Activated naive CD8-positive, alpha-beta T cell treated with anti-CD3 and anti-CD28 coated beads, Interleukin-2, amount 10 ng/mL, durations not matched to agents 7 days and 5 days (primary cell): ENCODE data around the gene FGFRL1. TPM values are rescaled to one million over a fixed set of nuclear protein-coding genes. Genes with fewer than 3 reads are reported as not detected.

ENCODE experiments used
- ATAC-seq: fragments of 150-1000 bp; cut with Tn5 transposase; one replicate; pipeline ENCODE4 v1.10.0; 2021; ENCODE audit warnings: low read depth, moderate library complexity
- POLR2A ChIA-PET: fragments of 350-600 bp; sonication (Branson Sonifier 250); formaldehyde crosslinking; loops from one replicate; lab custom pipeline; 2021; ENCODE audit warnings: antibody characterized with exemption; lab: Charles Lee
- DNase-seq: peaks from one replicate; pipeline ENCODE4 v3.0.0; 2021
- H3K27ac Mint-ChIP-seq: one replicate; pipeline ENCODE4 v1.8.0; 2022; ENCODE audit warnings: mild to moderate bottlenecking, mixed read lengths
- H3K27me3 Mint-ChIP-seq: one replicate; pipeline ENCODE4 v1.8.0; 2022; ENCODE audit warnings: mild to moderate bottlenecking, moderate library complexity, mixed read lengths
- H3K36me3 Mint-ChIP-seq: one replicate; pipeline ENCODE4 v1.8.0; 2021; ENCODE audit warnings: mild to moderate bottlenecking, mixed read lengths
- H3K4me1 Mint-ChIP-seq: one replicate; pipeline ENCODE4 v1.8.0; 2021; ENCODE audit warnings: mixed read lengths
- H3K4me3 Mint-ChIP-seq: one replicate; pipeline ENCODE4 v1.8.0; 2022; ENCODE audit warnings: mild to moderate bottlenecking, moderate library complexity, mixed read lengths
- H3K9me3 Mint-ChIP-seq: one replicate; pipeline ENCODE4 v1.8.0; 2021; ENCODE audit warnings: mixed read lengths
- total RNA-seq, 2 experiments: library from RNA; stranded (reverse); gene quantifications; one replicate each; pipeline ENCODE4 v1.2.3, GENCODE V29; 2021

FGFRL1 gene
- total RNA-seq, 2 experiments from 2014 or later, result 15.5 to 19.1 TPM

DNA sequence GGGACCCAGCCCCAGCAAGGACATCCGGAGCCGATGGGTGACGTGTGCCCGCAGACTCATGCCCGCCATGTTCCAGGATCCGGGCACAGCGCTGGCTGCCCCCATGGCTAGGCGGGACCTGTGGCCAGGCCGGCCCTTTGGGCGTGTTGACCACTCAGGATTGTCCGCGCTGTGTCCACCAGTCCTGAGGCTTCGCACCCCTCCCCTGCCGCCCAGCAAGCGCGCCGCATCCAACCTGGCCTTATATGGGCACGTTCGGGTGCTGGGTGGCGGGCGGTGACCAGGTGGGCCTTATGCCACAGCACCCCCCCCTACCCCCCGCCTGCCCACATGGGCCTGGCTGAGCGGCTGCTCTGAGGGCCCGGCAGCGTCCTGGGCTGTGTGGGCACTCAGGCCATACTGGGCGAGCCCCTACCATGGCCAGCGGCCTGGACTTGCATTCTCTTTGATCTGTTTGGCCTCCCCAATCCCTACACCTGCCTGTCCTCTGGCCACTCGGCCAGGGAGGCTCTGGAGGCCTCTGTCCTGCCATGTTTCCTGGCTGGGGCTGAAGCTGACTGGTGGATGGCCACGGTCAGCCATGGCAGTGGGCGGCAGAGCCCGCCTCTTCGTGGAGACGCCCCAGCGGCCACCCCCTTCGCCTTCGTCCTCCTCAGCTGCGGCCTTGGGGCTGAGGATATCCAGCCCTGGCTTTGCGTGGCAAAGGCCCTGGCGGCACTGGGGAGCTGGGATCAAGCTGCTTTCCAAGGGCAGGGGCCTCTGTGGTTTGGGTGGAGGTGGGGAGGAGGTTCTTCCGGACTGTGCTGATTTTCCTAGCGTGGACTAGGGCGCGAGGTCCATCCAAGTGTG, 2.0 kb downstream of the FGFRL1 start:
- ATAC-seq, result no peak
- Mint-ChIP-seq H3K27ac (no peak overlapping the region), H3K27me3 (peaks cover 5% of the 10 kb centered on the region), H3K36me3 (no peaks in the 10 kb centered on the region), H3K4me1 (peaks cover 13% of the 10 kb centered on the region), H3K9me3 (no peaks in the 10 kb centered on the region), H3K4me3 (no peak overlapping the region)
- POLR2A ChIA-PET, result no interaction called here
- DNase-seq, result no peak

DNA sequence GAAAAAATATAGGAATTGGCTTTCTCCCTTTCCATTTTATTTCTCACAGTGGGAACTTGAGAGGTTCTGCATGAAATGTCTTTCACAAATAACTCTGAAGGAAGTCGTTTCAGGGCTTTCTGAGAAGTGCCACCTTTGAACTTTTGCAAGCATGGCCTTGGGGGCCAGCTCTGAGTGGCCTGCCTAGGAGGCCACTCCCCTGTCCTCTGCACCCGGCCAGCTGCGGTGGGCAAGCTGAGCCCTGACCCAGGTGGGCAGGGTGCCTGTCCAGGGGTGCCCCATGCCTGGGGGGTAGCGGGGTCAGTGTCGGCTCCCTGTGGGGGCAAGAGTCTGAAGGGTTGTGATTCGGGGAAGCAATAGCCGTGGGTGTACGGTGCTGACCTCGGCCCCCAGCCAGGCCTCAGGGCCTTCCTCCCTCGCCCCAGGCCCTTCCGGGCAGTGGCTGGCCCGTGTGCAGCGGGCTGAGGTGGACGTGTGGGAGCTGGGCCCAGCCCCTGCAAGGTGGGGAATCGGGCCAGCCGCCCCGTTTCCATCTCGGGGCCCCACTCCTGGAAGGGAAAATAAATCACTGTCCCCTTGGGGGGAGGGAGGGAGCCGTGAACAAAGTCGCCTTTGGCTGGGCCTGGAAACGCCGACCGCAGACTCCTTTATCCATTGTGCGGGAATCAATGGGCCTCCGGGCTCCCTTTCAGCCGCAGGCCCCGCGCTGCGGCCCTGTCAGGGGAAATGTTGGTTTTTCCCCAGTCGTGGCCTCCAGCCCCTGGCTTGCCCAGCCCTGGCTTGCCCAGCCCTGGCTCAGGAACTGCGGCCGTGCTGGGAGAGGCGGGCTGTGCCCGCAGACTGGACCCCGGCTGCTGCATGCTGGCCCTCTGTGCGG, 3.1 kb downstream of the FGFRL1 start:
- Mint-ChIP-seq H3K4me1 (peaks cover 9% of the 10 kb centered on the region), H3K4me3 (no peak overlapping the region), H3K9me3 (no peaks in the 10 kb centered on the region), H3K27me3 (no peaks in the 10 kb centered on the region), H3K36me3 (no peaks in the 10 kb centered on the region), H3K27ac (no peak overlapping the region)
- no peak for ATAC-seq
- no peak for DNase-seq
- POLR2A ChIA-PET, result no interaction called here

DNA sequence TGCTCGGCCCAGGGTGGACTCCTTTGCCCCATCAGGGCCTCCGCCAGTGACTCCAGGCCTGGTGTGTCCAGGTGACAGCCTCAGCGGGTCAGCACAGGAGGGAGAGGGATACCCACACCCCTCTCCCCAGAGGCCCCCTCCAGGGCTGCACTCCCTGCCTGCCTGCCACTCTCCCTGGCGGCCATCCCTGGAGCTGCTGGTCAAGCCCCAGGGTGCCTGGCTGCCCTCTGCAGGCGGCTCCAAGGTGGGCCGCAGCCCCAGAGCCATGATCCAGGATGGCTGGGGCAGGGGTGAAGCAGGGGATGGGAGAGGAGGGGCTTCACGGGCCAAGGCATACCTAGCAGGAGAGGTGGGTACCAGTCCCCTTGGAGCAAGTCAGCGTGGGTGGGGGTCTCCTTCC, 3.8 kb downstream of the FGFRL1 start:
- peaks cover 9% of the 10 kb centered on the region for H3K4me1 Mint-ChIP-seq
- ATAC-seq (no peak), DNase-seq (no peak)
- no peak overlapping the region for H3K27ac Mint-ChIP-seq
- POLR2A ChIA-PET, result no interaction called here
- no peaks in the 10 kb centered on the region for H3K9me3 Mint-ChIP-seq
- H3K36me3 Mint-ChIP-seq, result no peaks in the 10 kb centered on the region
- no peaks in the 10 kb centered on the region for H3K27me3 Mint-ChIP-seq
- no peak overlapping the region for H3K4me3 Mint-ChIP-seq

DNA sequence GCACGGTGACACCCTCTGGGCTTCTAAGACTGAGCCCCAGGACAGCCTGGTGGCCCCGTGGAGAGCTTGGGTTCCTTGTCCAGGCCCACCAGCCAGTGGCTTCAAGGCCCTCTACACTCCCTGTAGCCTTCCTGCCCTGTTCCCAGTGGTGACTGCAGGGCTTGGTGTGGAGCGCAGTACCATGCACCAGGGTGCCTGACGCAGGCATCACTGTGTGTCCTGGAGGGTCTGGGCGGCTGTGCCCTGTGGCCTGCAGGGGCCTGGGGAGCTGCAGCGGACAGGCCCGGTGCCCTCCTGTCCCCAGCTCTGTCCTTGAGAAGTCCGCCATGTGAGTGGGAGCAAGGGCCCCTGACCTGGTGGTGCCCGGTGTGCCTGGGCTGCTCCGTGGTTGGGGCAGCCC, 4.3 kb downstream of the FGFRL1 start:
- POLR2A ChIA-PET, result no interaction called here
- ATAC-seq, result no peak
- Mint-ChIP-seq H3K4me3 (no peak overlapping the region), H3K27ac (no peak overlapping the region), H3K4me1 (peaks cover 5% of the 10 kb centered on the region), H3K27me3 (no peaks in the 10 kb centered on the region), H3K36me3 (no peaks in the 10 kb centered on the region), H3K9me3 (no peaks in the 10 kb centered on the region)
- no peak for DNase-seq

DNA sequence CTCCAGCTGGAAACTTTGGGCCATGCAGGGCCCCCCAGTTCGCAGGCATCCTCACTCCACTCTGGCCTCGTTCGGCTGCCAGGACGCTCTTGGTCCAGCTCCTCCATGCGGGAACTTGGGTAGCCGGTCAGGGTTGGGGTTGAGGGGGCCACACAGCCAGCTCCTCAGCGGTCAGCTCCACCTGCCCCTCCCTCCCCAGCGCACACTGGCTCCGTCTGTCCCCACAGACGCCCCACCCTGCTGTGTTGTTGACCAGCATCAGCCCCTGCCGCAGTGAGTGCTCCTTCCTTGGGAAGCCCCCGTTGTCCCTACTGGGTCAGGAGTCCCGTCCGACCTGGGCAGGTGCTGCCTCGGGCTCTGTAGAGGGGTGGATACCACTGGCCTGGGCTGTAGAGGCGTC, 5.8 kb downstream of the FGFRL1 start:
- H3K4me3 Mint-ChIP-seq, result no peak overlapping the region
- H3K36me3 Mint-ChIP-seq, result no peaks in the 10 kb centered on the region
- POLR2A ChIA-PET, result no interaction called here
- H3K9me3 Mint-ChIP-seq, result no peaks in the 10 kb centered on the region
- no peak for DNase-seq
- H3K27me3 Mint-ChIP-seq, result no peaks in the 10 kb centered on the region
- H3K27ac Mint-ChIP-seq, result no peak overlapping the region
- ATAC-seq, result no peak
- H3K4me1 Mint-ChIP-seq, result peaks cover 5% of the 10 kb centered on the region

DNA sequence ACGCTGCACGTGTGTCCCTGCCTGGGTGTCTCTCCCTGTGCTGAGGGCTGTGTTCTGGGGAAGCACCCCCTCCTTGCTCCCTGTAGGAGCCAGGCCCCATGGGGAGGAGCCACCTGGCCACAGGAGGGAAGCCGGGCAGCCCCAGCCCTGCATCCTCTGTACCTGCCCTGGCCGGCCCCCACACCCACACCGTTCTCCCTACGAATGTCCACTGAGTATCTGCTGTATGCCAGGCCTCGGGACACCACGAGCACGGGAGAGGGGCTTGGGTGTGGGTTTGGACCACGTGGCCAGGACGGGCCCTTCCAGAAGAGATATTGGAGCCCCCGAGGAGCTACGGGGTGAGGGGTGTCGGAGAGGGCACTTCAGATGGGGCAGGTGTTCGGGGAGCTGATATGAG, 6.3 kb downstream of the FGFRL1 start:
- ATAC-seq (no peak), DNase-seq (no peak)
- Mint-ChIP-seq H3K9me3 (no peaks in the 10 kb centered on the region), H3K27me3 (no peaks in the 10 kb centered on the region), H3K4me3 (no peak overlapping the region), H3K27ac (no peak overlapping the region), H3K36me3 (no peaks in the 10 kb centered on the region), H3K4me1 (peaks cover 5% of the 10 kb centered on the region)
- POLR2A ChIA-PET, result interaction anchor here (0.5 kb wide), 1 partner anchor 328 kb away, joined by 3 read pairs; no protein-coding TSS in a partner anchor

DNA sequence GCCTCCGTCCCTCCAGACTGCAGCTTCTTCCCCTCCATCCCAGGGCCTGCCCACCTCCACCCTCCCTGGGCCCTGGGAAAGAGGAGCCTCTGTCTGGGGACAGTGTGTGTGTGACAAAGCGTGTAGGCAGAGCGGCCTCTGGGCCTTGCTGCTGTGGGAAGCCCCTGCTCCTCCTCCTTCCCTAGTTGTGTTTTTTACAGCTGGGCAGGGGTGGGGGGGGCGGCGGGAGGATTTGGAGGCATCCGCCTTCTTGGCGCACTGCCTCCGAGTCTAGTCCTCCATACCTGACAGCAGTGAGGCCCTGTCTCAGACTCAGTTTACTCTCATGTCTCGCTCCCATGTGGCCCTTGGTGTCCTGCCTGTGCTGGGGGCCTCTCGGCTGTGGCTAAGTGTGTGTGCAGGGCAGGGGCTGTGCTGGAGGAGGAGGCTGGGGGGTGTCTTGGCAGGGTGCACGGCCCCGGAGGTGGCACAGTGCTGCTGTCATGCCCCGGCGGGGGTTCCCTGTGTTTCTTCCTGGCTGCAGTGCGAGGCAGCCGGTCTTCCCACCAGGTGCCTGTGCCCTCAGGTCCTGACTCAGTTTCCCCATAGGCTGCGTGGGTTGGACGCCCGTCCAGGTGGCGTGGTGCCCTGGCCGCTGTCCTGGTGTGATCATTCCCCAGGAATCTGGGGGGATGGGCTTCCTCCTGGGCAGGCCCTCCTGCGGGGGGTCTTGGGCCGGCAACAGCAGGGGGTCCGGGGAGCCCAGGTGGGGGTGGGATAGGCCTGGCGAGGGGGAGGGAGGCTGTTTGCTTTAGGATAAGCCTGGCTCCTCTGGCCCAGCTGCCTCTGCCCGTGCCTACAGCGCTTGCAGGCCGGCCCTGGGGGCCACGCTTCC, 7.0 kb downstream of the FGFRL1 start:
- DNase-seq (no peak), ATAC-seq (no peak)
- no peaks in the 10 kb centered on the region for H3K36me3 Mint-ChIP-seq
- no peak overlapping the region for H3K27ac Mint-ChIP-seq
- H3K4me3 Mint-ChIP-seq, result no peak overlapping the region
- no peaks in the 10 kb centered on the region for H3K9me3 Mint-ChIP-seq
- peaks cover 5% of the 10 kb centered on the region for H3K4me1 Mint-ChIP-seq
- H3K27me3 Mint-ChIP-seq, result no peaks in the 10 kb centered on the region
- POLR2A ChIA-PET, result interaction anchor here (0.5 kb wide), 1 partner anchor 327 kb away, joined by 3 read pairs; no protein-coding TSS in a partner anchor

DNA sequence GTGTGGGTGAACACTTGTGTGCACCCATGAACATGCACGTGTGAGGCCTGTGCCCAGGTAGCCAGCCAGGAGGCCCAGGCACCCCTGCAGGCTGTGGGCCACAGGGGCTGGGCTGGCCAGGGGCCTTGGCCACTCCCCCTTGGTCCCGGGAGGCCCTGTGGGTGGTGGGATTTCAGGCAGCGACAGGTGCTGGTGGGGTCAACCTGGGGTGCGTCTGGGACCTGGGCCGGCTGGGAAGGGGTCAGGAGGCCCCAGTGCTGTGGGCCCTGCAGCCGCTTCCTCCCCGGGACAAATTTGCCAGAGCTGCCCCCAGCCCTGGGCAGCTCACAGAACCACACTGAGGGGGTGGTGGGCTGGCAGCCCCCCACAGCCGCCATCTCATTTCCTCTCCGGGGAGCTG, 7.9 kb downstream of the FGFRL1 start:
- ATAC-seq (no peak), DNase-seq (no peak)
- Mint-ChIP-seq H3K27ac (no peak overlapping the region), H3K9me3 (no peaks in the 10 kb centered on the region), H3K27me3 (no peaks in the 10 kb centered on the region), H3K4me1 (no peaks in the 10 kb centered on the region), H3K36me3 (no peaks in the 10 kb centered on the region), H3K4me3 (no peak overlapping the region)
- POLR2A ChIA-PET, result no interaction called here

DNA sequence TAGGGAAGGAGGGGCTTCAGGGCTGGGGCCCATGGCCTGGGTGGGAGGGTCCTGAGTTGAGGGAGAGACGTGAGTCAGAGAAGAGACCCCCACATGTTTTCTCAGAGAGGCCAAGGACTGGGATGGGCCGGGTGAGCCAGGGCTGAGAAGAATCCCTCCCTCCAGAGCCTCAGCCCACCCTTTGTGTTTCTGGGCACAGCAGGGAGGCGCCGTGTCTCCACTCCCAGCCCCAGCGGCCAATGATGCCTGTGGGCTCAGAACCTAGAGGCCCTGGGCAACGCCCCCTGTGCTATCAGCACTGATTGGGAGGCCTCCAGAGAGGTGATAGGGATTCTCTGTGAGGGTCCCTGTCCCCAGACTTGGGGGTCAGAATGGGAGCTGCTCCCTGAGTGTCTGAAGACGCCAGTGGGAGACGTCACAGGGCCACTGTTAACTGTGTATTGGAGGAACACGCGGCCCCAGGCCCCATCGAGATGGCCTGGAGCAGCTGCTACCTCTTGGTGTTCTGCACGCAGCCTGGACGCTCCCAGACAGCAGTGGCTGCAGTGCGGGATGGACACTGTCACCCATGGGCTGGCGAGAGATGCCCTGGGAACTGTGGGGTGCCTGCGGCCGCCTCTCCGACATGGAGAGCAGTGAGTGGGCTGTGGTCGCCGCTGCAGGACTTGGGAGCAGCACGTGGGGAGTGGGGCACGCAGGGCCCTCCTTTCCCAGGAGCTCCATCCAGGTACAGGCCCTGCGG, 8.5 kb downstream of the FGFRL1 start:
- ATAC-seq, result no peak
- no peaks in the 10 kb centered on the region for H3K36me3 Mint-ChIP-seq
- no peaks in the 10 kb centered on the region for H3K9me3 Mint-ChIP-seq
- no peaks in the 10 kb centered on the region for H3K27me3 Mint-ChIP-seq
- no peak overlapping the region for H3K27ac Mint-ChIP-seq
- DNase-seq, result no peak
- POLR2A ChIA-PET, result no interaction called here
- no peak overlapping the region for H3K4me3 Mint-ChIP-seq
- no peaks in the 10 kb centered on the region for H3K4me1 Mint-ChIP-seq

DNA sequence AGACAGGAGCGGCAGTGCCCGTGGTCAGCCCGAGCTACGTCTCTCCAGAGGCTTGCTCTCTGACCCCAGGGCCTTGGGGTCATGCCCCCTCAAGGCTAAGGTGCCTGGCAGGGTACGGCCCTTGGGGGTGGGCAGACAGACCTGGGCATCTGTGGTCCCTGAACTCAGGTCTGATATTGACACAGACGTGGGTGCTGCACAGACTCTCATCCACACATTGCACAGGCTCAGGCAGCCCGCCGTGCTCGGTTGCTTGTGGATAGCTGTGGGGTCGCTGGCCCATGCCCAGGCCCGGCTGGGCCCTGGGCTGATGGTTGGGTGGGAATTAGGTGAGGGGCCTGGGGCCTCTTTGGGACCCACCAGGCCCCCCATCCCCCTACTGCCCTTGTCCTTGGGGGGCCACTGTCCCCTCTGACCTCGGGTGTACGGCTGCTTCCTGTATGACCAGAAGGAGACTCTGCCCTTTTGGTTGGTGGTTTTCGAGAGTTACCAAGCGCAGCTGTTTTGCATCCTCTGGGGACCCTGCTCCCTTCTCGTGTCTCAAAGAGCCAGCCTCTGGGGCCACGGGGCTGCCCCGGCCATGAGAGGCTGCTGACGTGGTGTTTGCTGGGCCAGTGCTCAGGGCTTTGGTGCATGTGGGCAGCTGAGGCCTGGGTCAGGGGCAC, 10.1 kb downstream of the FGFRL1 start:
- POLR2A ChIA-PET, result interaction anchor here (0.6 kb wide), 1 partner anchor 646 kb away, joined by 5 read pairs; no protein-coding TSS in a partner anchor
- Mint-ChIP-seq H3K36me3 (peaks cover 4% of the 10 kb centered on the region), H3K4me1 (peaks cover 2% of the 10 kb centered on the region), H3K27me3 (no peaks in the 10 kb centered on the region), H3K9me3 (no peaks in the 10 kb centered on the region), H3K27ac (no peak overlapping the region), H3K4me3 (no peak overlapping the region)
- DNase-seq (no peak), ATAC-seq (no peak)

DNA sequence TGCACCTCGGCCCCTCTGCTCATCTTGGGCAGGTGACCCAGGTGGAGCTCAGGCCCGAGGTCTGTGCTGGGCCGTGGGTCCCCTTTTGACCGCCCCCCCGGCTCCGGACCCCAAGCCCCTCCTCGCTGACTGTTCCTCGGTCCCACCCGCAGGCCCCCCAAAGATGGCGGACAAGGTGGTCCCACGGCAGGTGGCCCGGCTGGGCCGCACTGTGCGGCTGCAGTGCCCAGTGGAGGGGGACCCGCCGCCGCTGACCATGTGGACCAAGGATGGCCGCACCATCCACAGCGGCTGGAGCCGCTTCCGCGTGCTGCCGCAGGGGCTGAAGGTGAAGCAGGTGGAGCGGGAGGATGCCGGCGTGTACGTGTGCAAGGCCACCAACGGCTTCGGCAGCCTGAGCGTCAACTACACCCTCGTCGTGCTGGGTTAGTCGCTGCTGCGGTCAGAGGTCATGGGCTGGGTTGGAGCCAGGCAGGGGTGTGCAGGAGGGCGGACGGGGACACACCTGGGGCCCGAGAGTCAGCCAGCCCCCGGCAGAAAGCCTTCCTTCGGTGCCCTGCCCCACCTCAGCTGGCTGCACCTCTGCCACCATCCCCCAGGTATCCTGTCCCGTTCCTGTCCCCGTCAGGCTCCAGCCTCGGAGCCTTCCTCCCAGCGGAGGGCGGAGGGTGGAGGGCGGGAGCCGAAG, 10.8 kb downstream of the FGFRL1 start:
- H3K9me3 Mint-ChIP-seq, result no peaks in the 10 kb centered on the region
- H3K27ac Mint-ChIP-seq, result no peak overlapping the region
- no peaks in the 10 kb centered on the region for H3K27me3 Mint-ChIP-seq
- ATAC-seq, result no peak
- H3K4me3 Mint-ChIP-seq, result no peak overlapping the region
- no peak for DNase-seq
- H3K36me3 Mint-ChIP-seq, result peaks cover 4% of the 10 kb centered on the region
- POLR2A ChIA-PET, result interaction anchor here (0.6 kb wide), 1 partner anchor 645 kb away, joined by 5 read pairs; no protein-coding TSS in a partner anchor
- peaks cover 2% of the 10 kb centered on the region for H3K4me1 Mint-ChIP-seq

DNA sequence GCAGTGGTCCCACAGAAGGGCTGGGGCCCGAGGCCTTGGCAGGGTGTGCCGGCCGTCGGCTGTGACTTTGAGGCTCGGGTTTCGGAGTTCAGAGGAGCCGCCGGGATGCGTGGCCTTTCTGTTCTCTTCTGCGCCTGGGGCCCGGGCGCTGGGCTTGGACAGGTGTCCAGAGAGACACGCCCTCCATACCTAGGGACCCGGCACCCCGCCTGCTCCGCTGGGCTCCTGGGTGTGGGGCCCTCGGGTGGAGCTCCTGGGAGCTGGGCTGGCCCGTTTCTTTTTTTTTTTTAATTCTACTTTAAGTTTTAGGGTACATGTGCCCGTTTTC, 11.3 kb downstream of the FGFRL1 start:
- H3K27ac Mint-ChIP-seq, result no peak overlapping the region
- H3K36me3 Mint-ChIP-seq, result peaks cover 4% of the 10 kb centered on the region
- peaks cover 2% of the 10 kb centered on the region for H3K4me1 Mint-ChIP-seq
- H3K4me3 Mint-ChIP-seq, result no peak overlapping the region
- H3K27me3 Mint-ChIP-seq, result no peaks in the 10 kb centered on the region
- DNase-seq, result no peak
- no peaks in the 10 kb centered on the region for H3K9me3 Mint-ChIP-seq
- no peak for ATAC-seq
- POLR2A ChIA-PET, result no interaction called here
